Measurements from ENCODE around the gene ST7.

The ST7 gene

GRCh38 chr7:116990056-116990455, 36.8 kb downstream of the ST7 start (continued):
- TF ChIP-seq CREB5 (CRISPR knock-in tag; IDR thresholded peaks at IDR 0.05; ENCODE audit: low read depth), result no peak

- ATAC-seq, result no peak
- TF ChIP-seq ZNF8 (CRISPR knock-in tag; IDR thresholded peaks at IDR 0.05) (no peak), RARB (CRISPR knock-in tag; IDR thresholded peaks at IDR 0.05) (no peak), ARNTL (CRISPR knock-in tag; IDR thresholded peaks at IDR 0.05; ENCODE audit: borderline replicate concordance, low read depth) (no peak), ZNF70 (CRISPR knock-in tag; IDR thresholded peaks at IDR 0.05) (no peak), POU6F1 (CRISPR knock-in tag; IDR thresholded peaks at IDR 0.05; ENCODE audit: borderline replicate concordance, low read depth) (no peak), CSDC2 (CRISPR knock-in tag; IDR thresholded peaks at IDR 0.05) (no peak), PATZ1 (CRISPR knock-in tag; IDR thresholded peaks at IDR 0.05; ENCODE audit: borderline replicate concordance) (no peak)
Measured at GRCh38 chr7:116991233-116991632, 37.9 kb downstream of the ST7 start.

- no peak for ATAC-seq
- TF ChIP-seq TSHZ2 (CRISPR knock-in tag; IDR thresholded peaks at IDR 0.05) (no peak), ZNF70 (CRISPR knock-in tag; IDR thresholded peaks at IDR 0.05) (no peak), ARNTL (CRISPR knock-in tag; IDR thresholded peaks at IDR 0.05; ENCODE audit: borderline replicate concordance, low read depth) (no peak)
Measured at GRCh38 chr7:116994611-116995010, 41.3 kb downstream of the ST7 start.

- no peak for ATAC-seq
- no peak for TF ChIP-seq OSR1 (CRISPR knock-in tag; IDR thresholded peaks at IDR 0.05)
- TF ChIP-seq TSHZ2 (CRISPR knock-in tag; IDR thresholded peaks at IDR 0.05), result no peak
- no peak for TF ChIP-seq ISL1 (CRISPR knock-in tag; IDR thresholded peaks at IDR 0.05)
- no peak for TF ChIP-seq GLIS3 (CRISPR knock-in tag; IDR thresholded peaks at IDR 0.05)
- no peak for TF ChIP-seq CREB5 (CRISPR knock-in tag; IDR thresholded peaks at IDR 0.05; ENCODE audit: low read depth)
- no peak for TF ChIP-seq TOX (CRISPR knock-in tag; IDR thresholded peaks at IDR 0.05; ENCODE audit: borderline replicate concordance)
- TF ChIP-seq ZNF565 (CRISPR knock-in tag; conservative IDR thresholded peaks at IDR 0.05; ENCODE audit: low read depth), result no peak
- TF ChIP-seq POU6F1 (CRISPR knock-in tag; IDR thresholded peaks at IDR 0.05; ENCODE audit: borderline replicate concordance, low read depth), result no peak
- no peak for TF ChIP-seq ZFP30 (CRISPR knock-in tag; IDR thresholded peaks at IDR 0.05)
- TF ChIP-seq ZFP3 (CRISPR knock-in tag; IDR thresholded peaks at IDR 0.05), result no peak
- no peak for TF ChIP-seq ZNF8 (CRISPR knock-in tag; IDR thresholded peaks at IDR 0.05)
- no peak for TF ChIP-seq SNAI2 (CRISPR knock-in tag; IDR thresholded peaks at IDR 0.05)
- TF ChIP-seq TCF4 (CRISPR knock-in tag; IDR thresholded peaks at IDR 0.05; ENCODE audit: borderline replicate concordance), result no peak
Measured at GRCh38 chr7:116997972-116998371, 44.7 kb downstream of the ST7 start.

All from SK-N-SH treated with all-trans-retinoic acid at 6 μM for 48 hours (cell line).